IMR-90 (cell line): Measurements from ENCODE around the gene C16orf87. TPM values are rescaled to one million over a fixed set of nuclear protein-coding genes. Genes with fewer than 3 reads are reported as not detected.

Source experiments
- ATAC-seq: fragments of 200-7000 bp; cut with Tn5 transposase; 2 replicates; pipeline ENCODE4 v1.9.1; 2020; ENCODE audit warnings: low read depth, mild to moderate bottlenecking, moderate library complexity
- BruUV-seq: library from RNA; stranded (reverse); fragments of 400-500 nt; replicated peaks from 2 replicates; lab custom pipeline; 2021; lab: Mats Ljungman, UMichigan
- CTCF ChIA-PET: fragments of 300-600 bp; formaldehyde crosslinking; extraction: SDS; loops from one replicate; lab custom pipeline; 2021; ENCODE audit warnings: antibody characterized with exemption; lab: Yijun Ruan, JAX
- POLR2A ChIA-PET: fragments of 300-600 bp; sonication (Branson Sonifier 250); formaldehyde crosslinking; loops from one replicate; lab custom pipeline; 2022; ENCODE audit warnings: antibody characterized with exemption; ENCODE audit not compliant: unreplicated experiment; lab: Charles Lee
- DNase-seq: peaks from one replicate; pipeline ENCODE4 v3.0.0; 2013
- H2AFZ ChIP-seq: replicated peaks from 2 replicates; pipeline ENCODE3; 2013; ENCODE audit warnings: low read length, mild to moderate bottlenecking; ENCODE audit not compliant: poor library complexity
- H2AK5ac ChIP-seq: 2 replicates; pipeline ENCODE4 v1.6.1; 2013; ENCODE audit warnings: low read depth, low read length, inconsistent platforms
- H2AK9ac ChIP-seq: replicated peaks from 2 replicates; pipeline ENCODE3; 2013; ENCODE audit warnings: mild to moderate bottlenecking, low read depth, low read length, moderate library complexity; ENCODE audit not compliant: poor library complexity
- H2BK120ac ChIP-seq: 2 replicates; pipeline ENCODE4 v1.6.1; 2013; ENCODE audit warnings: low read depth, low read length, inconsistent platforms
- H2BK15ac ChIP-seq: 3 replicates; pipeline ENCODE4 v1.6.1; 2013; ENCODE audit warnings: low read depth, low read length, inconsistent platforms
- H2BK20ac ChIP-seq: 2 replicates; pipeline ENCODE4 v1.6.1; 2013; ENCODE audit warnings: low read depth, mild to moderate bottlenecking, inconsistent platforms, low read length, moderate library complexity
- H2BK5ac ChIP-seq: 2 replicates; pipeline ENCODE4 v1.6.1; 2013; ENCODE audit warnings: mild to moderate bottlenecking, low read depth, low read length, inconsistent platforms; ENCODE audit not compliant: poor library complexity, severe bottlenecking
- H3K14ac ChIP-seq: replicated peaks from 2 replicates; pipeline ENCODE4 v1.6.1; 2013; ENCODE audit warnings: low read depth, low read length, inconsistent platforms
- H3K18ac ChIP-seq: 2 replicates; pipeline ENCODE4 v1.6.1; 2013; ENCODE audit warnings: low read depth, low read length, control low read depth
- H3K23ac ChIP-seq: 2 replicates; pipeline ENCODE4 v1.6.1; 2013; ENCODE audit warnings: low read depth, low read length, inconsistent platforms
- H3K27ac ChIP-seq: 2 replicates; pipeline ENCODE4 v1.5.1; 2013; ENCODE audit warnings: mild to moderate bottlenecking, control low read depth, low read length; ENCODE audit not compliant: insufficient read depth
- H3K27me3 ChIP-seq: 2 replicates; pipeline ENCODE4 v1.6.1; 2013; ENCODE audit warnings: low read length; ENCODE audit not compliant: control insufficient read depth, insufficient read depth
- H3K36me3 ChIP-seq: 2 replicates; pipeline ENCODE4 v1.6.1; 2013; ENCODE audit warnings: low read length, mixed read lengths; ENCODE audit not compliant: control insufficient read depth, insufficient read depth
- H3K4ac ChIP-seq: 2 replicates; pipeline ENCODE4 v1.6.1; 2013; ENCODE audit warnings: low read depth, low read length, inconsistent platforms
- H3K4me1 ChIP-seq: 2 replicates; pipeline ENCODE4 v1.6.1; 2013; ENCODE audit warnings: low read length, mixed read lengths; ENCODE audit not compliant: control insufficient read depth, insufficient read depth
- H3K4me2 ChIP-seq: 2 replicates; pipeline ENCODE4 v1.6.1; 2013; ENCODE audit warnings: low read depth, mild to moderate bottlenecking, control low read depth, low read length, moderate library complexity
- H3K4me3 ChIP-seq: 2 replicates; pipeline ENCODE4 v1.5.1; 2013; ENCODE audit warnings: low read depth, mild to moderate bottlenecking, control low read depth, low read length, moderate library complexity; ENCODE audit not compliant: insufficient read depth
- H3K56ac ChIP-seq: 2 replicates; pipeline ENCODE4 v1.6.1; 2013; ENCODE audit warnings: low read length, inconsistent platforms; ENCODE audit not compliant: insufficient read depth; ENCODE audit errors: extremely low read depth
- H3K79me1 ChIP-seq, 2 experiments: 2 replicates each; pipeline ENCODE4 v1.6.1; 2013; ENCODE audit warnings: low read length in 2 of 2, inconsistent platforms in 1 of 2, low read depth in 1 of 2
- H3K9ac ChIP-seq: 2 replicates; pipeline ENCODE4 v1.6.1; 2013; ENCODE audit warnings: low read depth, low read length, control low read depth
- H3K9me1 ChIP-seq: 2 replicates; pipeline ENCODE4 v1.6.1; 2013; ENCODE audit warnings: low read length, inconsistent platforms; ENCODE audit not compliant: insufficient read depth
- H3K9me3 ChIP-seq: 2 replicates; pipeline ENCODE4 v1.6.1; 2013; ENCODE audit warnings: low read length; ENCODE audit not compliant: control insufficient read depth, insufficient read depth
- H4K20me1 ChIP-seq: 2 replicates; pipeline ENCODE4 v1.6.1; 2013; ENCODE audit warnings: low read length, inconsistent platforms; ENCODE audit not compliant: insufficient read depth
- H4K5ac ChIP-seq: 2 replicates; pipeline ENCODE4 v1.6.1; 2013; ENCODE audit warnings: mild to moderate bottlenecking, low read depth, low read length, control low read depth
- H4K8ac ChIP-seq, 2 experiments: 2 replicates each; pipeline ENCODE4 v1.6.1; 2013; ENCODE audit warnings: low read depth in 2 of 2, low read length in 2 of 2, control low read depth in 1 of 2, inconsistent platforms in 1 of 2
- H4K91ac ChIP-seq: 2 replicates; pipeline ENCODE4 v1.6.1; 2013; ENCODE audit warnings: low read depth, low read length, inconsistent platforms; ENCODE audit not compliant: insufficient read depth
- BHLHE40 ChIP-seq: fragments of 150-350 bp; IDR thresholded peaks from 2 replicates; pipeline ENCODE4 v1.6.1; 2016; ENCODE audit warnings: mild to moderate bottlenecking, low read depth, low read length
- POLR2A ChIP-seq: IDR thresholded peaks from 2 replicates; pipeline ENCODE4 v1.6.1; 2012; ENCODE audit warnings: mild to moderate bottlenecking, low read depth, low read length
- RAD21 ChIP-seq: IDR thresholded peaks from 2 replicates; pipeline ENCODE4 v1.6.1; 2012; ENCODE audit warnings: low read length, improper control_type of control experiment
- RFX5 ChIP-seq: IDR thresholded peaks from 2 replicates; pipeline ENCODE4 v1.8.0; 2012; ENCODE audit warnings: low read depth, mild to moderate bottlenecking, low read length, moderate library complexity
- WGBS, 2 experiments: methylation state at CpG; one replicate each; pipeline versions ENCODE4 v1.1.5 to v1.1.7; 2013; ENCODE audit warnings: missing lambda C conversion rate in 2 of 2; ENCODE audit not compliant: insufficient read length in 1 of 2; ENCODE audit errors: extremely low coverage in 2 of 2; 5-methylcytosine and 5-hydroxymethylcytosine counted together
- dilution Hi-C: fragments of 300-500 bp; cut with HindIII; formaldehyde crosslinking; loops from one replicate; pipeline ENCODE4 v1.14.3; 2018; ENCODE audit warnings: low sequenced_read_pairs; ENCODE audit not compliant: unreplicated experiment
- in situ Hi-C: fragments of 300-500 bp; cut with MboI; formaldehyde crosslinking; loops from 3 replicates; pipeline ENCODE4 v1.14.3; 2019; ENCODE audit warnings: low sequenced_read_pairs, inconsistent platforms, mixed read lengths
- intact Hi-C: fragments of 100-400 bp; cut with micrococcal nuclease; formaldehyde crosslinking; loops from 2 replicates; pipeline ENCODE4 v1.10.0; 2022
- polyA plus RNA-seq, 3 experiments: library from polyadenylated mRNA; depleted of rRNA; stranded (reverse); fragments of >200 nt; gene quantifications; 2 replicates each; pipeline ENCODE4 v1.2.3, GENCODE V29; 2012; ENCODE audit warnings: low replicate concordance in 1 of 3
- total RNA-seq: library from RNA; depleted of rRNA; stranded (reverse); fragments of >200 nt; gene quantifications from 2 replicates; pipeline ENCODE4 v1.2.3, GENCODE V29; 2012
- TF ChIP-seq, protein P1 (sequence below): fragments of 150-350 bp; IDR thresholded peaks from 2 replicates; pipeline ENCODE4 v1.6.1; 2017; ENCODE audit warnings: mild to moderate bottlenecking, antibody characterized with exemption, low read length, low read depth

Gene C16orf87
- total and polyA plus RNA-seq, 2 of the 4 experiments (the other 2 are of a cell fraction): 6.3 to 8.1 TPM

GRCh38 chr16:46789499-46790414 lies 41.2 kb downstream of the C16orf87 start:
- peak overlapping the region; percentile 55; the same call in 1 of the 2 replicates for H3K18ac ChIP-seq
- in situ Hi-C loops (no loop called here), intact Hi-C loops (no loop called here), dilution Hi-C loops (no loop called here)
- H3K27me3 ChIP-seq: no peaks in the 10 kb centered on the region
- no peak overlapping the region for H2BK15ac ChIP-seq
- peaks cover 0 to 8% of the 10 kb centered on the region in 2 experiments for H3K79me1 ChIP-seq
- peak overlapping the region; percentile 59 for H3K27ac ChIP-seq
- peak overlapping the region; percentile 88 for H4K5ac ChIP-seq
- no peak overlapping the region for H4K91ac ChIP-seq
- H4K20me1 ChIP-seq: no peaks in the 10 kb centered on the region
- H3K9ac ChIP-seq: peak overlapping the region; percentile 35
- peaks cover 3% of the 10 kb centered on the region; the same call in 1 of the 2 replicates for H3K9me1 ChIP-seq
- peaks cover 4% of the 10 kb centered on the region for H3K4me1 ChIP-seq
- no peak overlapping the region for H2BK20ac ChIP-seq
- CTCF ChIA-PET: no interaction called here
- no peak overlapping the region for H2AK9ac ChIP-seq
- TF ChIP-seq BHLHE40 (no peak), POLR2A (0 out of 2 replicates have a peak, but pooled peaks have one; percentile 37), RFX5 (no peak), RAD21 (no peak)
- TF ChIP-seq, protein P1, sequence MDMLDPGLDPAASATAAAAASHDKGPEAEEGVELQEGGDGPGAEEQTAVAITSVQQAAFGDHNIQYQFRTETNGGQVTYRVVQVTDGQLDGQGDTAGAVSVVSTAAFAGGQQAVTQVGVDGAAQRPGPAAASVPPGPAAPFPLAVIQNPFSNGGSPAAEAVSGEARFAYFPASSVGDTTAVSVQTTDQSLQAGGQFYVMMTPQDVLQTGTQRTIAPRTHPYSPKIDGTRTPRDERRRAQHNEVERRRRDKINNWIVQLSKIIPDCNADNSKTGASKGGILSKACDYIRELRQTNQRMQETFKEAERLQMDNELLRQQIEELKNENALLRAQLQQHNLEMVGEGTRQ: no peak
- no peak overlapping the region for H2BK120ac ChIP-seq
- H3K36me3 ChIP-seq: peaks cover 1% of the 10 kb centered on the region; the same call in 1 of the 2 replicates
- H3K4me2 ChIP-seq: peak overlapping the region; percentile 64
- H3K23ac ChIP-seq: peak overlapping the region; percentile 28; the same call in 1 of the 2 replicates
- peaks cover 2% of the 10 kb centered on the region; the same call in 1 of the 2 replicates for H3K9me3 ChIP-seq
- BruUV-seq: no TSS peak
- peak overlapping the region; percentile 90 for H2AFZ ChIP-seq
- no peak overlapping the region for H3K56ac ChIP-seq
- 17% methylated on average over 10 of the region's 43 CpGs; no CpG with 5 or more reads in 1 of the 2 experiments for WGBS, 2 experiments
- peak overlapping the region; percentile 29 to 54; a peak in 3 of 4 replicates for H4K8ac ChIP-seq
- H3K14ac ChIP-seq: peak overlapping the region; percentile 48
- peak overlapping the region; percentile 62 for H2BK5ac ChIP-seq
- POLR2A ChIA-PET: no interaction called here
- H3K4ac ChIP-seq: peak overlapping the region; percentile 56
- DNase-seq (peak; percentile 41), ATAC-seq (peak; percentile 90)
- peak overlapping the region; percentile 32 for H2AK5ac ChIP-seq
- H3K4me3 ChIP-seq: peak overlapping the region; percentile 71
